H9 (cell line): ENCODE data around the gene DUSP28. TPM values are rescaled to one million over a fixed set of nuclear protein-coding genes. Genes with fewer than 3 reads are reported as not detected.

Experiments
- DNase-seq: peaks from one replicate; pipeline ENCODE4 v3.0.0-alpha.2; 2017
- H2AFZ ChIP-seq: one replicate; pipeline ENCODE4 v1.6.1; 2013; ENCODE audit warnings: mild to moderate bottlenecking, low read length, control low read depth, moderate library complexity
- H2AK5ac ChIP-seq: 2 replicates; pipeline ENCODE4 v1.6.1; 2013; ENCODE audit warnings: low read length, control low read depth, mixed read lengths; ENCODE audit not compliant: insufficient read length
- H2BK120ac ChIP-seq: one replicate; pipeline ENCODE4 v1.6.1; 2013; ENCODE audit warnings: low read depth, mild to moderate bottlenecking, low read length, control low read depth, inconsistent platforms; ENCODE audit not compliant: poor library complexity, severe bottlenecking
- H2BK12ac ChIP-seq: 2 replicates; pipeline ENCODE4 v1.6.1; 2013; ENCODE audit warnings: low read length, control low read depth, mixed read lengths, low read depth; ENCODE audit not compliant: insufficient read length
- H2BK15ac ChIP-seq: 2 replicates; pipeline ENCODE4 v1.6.1; 2013; ENCODE audit warnings: low read depth, low read length, control low read depth
- H2BK20ac ChIP-seq: one replicate; pipeline ENCODE4 v1.6.1; 2013; ENCODE audit warnings: low read depth, mild to moderate bottlenecking, low read length, control low read depth, inconsistent platforms; ENCODE audit not compliant: poor library complexity, severe bottlenecking
- H2BK5ac ChIP-seq: 2 replicates; pipeline ENCODE4 v1.6.1; 2013; ENCODE audit warnings: low read length, control low read depth, mixed read lengths; ENCODE audit not compliant: insufficient read length
- H3K14ac ChIP-seq: 2 replicates; pipeline ENCODE4 v1.6.1; 2013; ENCODE audit warnings: low read length, control low read depth; ENCODE audit not compliant: insufficient read depth
- H3K18ac ChIP-seq: 2 replicates; pipeline ENCODE4 v1.6.1; 2013; ENCODE audit warnings: low read depth, mild to moderate bottlenecking, mixed read lengths, low read length, control low read depth; ENCODE audit not compliant: insufficient read length
- H3K23ac ChIP-seq: 2 replicates; pipeline ENCODE4 v1.6.1; 2013; ENCODE audit warnings: low read length, control low read depth, mixed read lengths, low read depth; ENCODE audit not compliant: insufficient read length
- H3K23me2 ChIP-seq: 2 replicates; pipeline ENCODE4 v1.6.1; 2013; ENCODE audit warnings: low read depth, mild to moderate bottlenecking, mixed read lengths, low read length, control low read depth; ENCODE audit not compliant: insufficient read length, poor library complexity, severe bottlenecking
- H3K27ac ChIP-seq: 2 replicates; pipeline ENCODE4 v1.5.1; 2013; ENCODE audit warnings: low read length, control low read depth, mixed read lengths, low read depth; ENCODE audit not compliant: insufficient read length
- H3K27me3 ChIP-seq: 2 replicates; pipeline ENCODE4 v1.6.1; 2013; ENCODE audit warnings: low read length, control low read depth, inconsistent platforms; ENCODE audit not compliant: insufficient read depth
- H3K4ac ChIP-seq: 2 replicates; pipeline ENCODE4 v1.6.1; 2013; ENCODE audit warnings: low read depth, mild to moderate bottlenecking, control low read depth, inconsistent platforms, low read length, moderate library complexity
- H3K4me1 ChIP-seq: 2 replicates; pipeline ENCODE4 v1.6.1; 2013; ENCODE audit warnings: low read length, control low read depth, inconsistent platforms; ENCODE audit not compliant: insufficient read depth
- H3K4me2 ChIP-seq: 2 replicates; pipeline ENCODE4 v1.6.1; 2013; ENCODE audit warnings: low read length, control low read depth, mixed read lengths; ENCODE audit not compliant: insufficient read length, insufficient read depth
- H3K56ac ChIP-seq: 2 replicates; pipeline ENCODE4 v1.6.1; 2013; ENCODE audit warnings: low read depth, mild to moderate bottlenecking, mixed read lengths, low read length, control low read depth; ENCODE audit not compliant: insufficient read length
- H3K79me1 ChIP-seq: 2 replicates; pipeline ENCODE4 v1.6.1; 2013; ENCODE audit warnings: low read depth, mild to moderate bottlenecking, moderate library complexity, low read length, control low read depth, inconsistent platforms; ENCODE audit not compliant: insufficient read depth, poor library complexity, severe bottlenecking
- H3K79me2 ChIP-seq: 2 replicates; pipeline ENCODE4 v1.6.1; 2013; ENCODE audit warnings: low read length, control low read depth, inconsistent platforms; ENCODE audit not compliant: insufficient read depth
- H3K9ac ChIP-seq: 2 replicates; pipeline ENCODE4 v1.6.1; 2013; ENCODE audit warnings: low read length, control low read depth, mixed read lengths; ENCODE audit not compliant: insufficient read length; ENCODE audit errors: extremely low read depth
- H3K9me3 ChIP-seq: one replicate; pipeline ENCODE4 v1.6.1; 2013; ENCODE audit warnings: low read depth, low read length, inconsistent platforms; ENCODE audit not compliant: control insufficient read depth
- H3T11ph ChIP-seq: one replicate; pipeline ENCODE4 v1.6.1; 2013; ENCODE audit warnings: mild to moderate bottlenecking, low read length, control low read depth, inconsistent platforms
- H4K20me1 ChIP-seq: one replicate; pipeline ENCODE4 v1.6.1; 2013; ENCODE audit not compliant: control insufficient read depth, insufficient read length, insufficient read depth
- H4K5ac ChIP-seq: 2 replicates; pipeline ENCODE4 v1.6.1; 2013; ENCODE audit warnings: low read depth, mild to moderate bottlenecking, mixed read lengths, low read length, control low read depth; ENCODE audit not compliant: insufficient read length
- H4K8ac ChIP-seq: replicated peaks from 2 replicates; pipeline ENCODE4 v1.6.1; 2013; ENCODE audit warnings: low read length, control low read depth, mixed read lengths, low read depth; ENCODE audit not compliant: insufficient read length
- H4K91ac ChIP-seq: 2 replicates; pipeline ENCODE4 v1.6.1; 2013; ENCODE audit warnings: low read depth, mild to moderate bottlenecking, moderate library complexity, mixed read lengths, low read length, control low read depth; ENCODE audit not compliant: insufficient read length
- H3K27ac Mint-ChIP-seq, 3 experiments: 2 replicates in 2 of 3; 3 replicates in 1 of 3; pipeline ENCODE4 v1.8.0; 2020 to 2021; ENCODE audit warnings: mixed read lengths in 3 of 3, mild to moderate bottlenecking in 1 of 3, moderate library complexity in 1 of 3
- H3K27me3 Mint-ChIP-seq: 2 replicates; pipeline ENCODE4 v1.8.0; 2021; ENCODE audit warnings: low read depth, mild to moderate bottlenecking, moderate library complexity, mixed read lengths
- H3K36me3 Mint-ChIP-seq, 3 experiments: 2 replicates in 2 of 3; 3 replicates in 1 of 3; pipeline ENCODE4 v1.8.0; 2020 to 2021; ENCODE audit warnings: low read depth in 3 of 3, mixed read lengths in 3 of 3; ENCODE audit not compliant: insufficient read depth in 1 of 3
- H3K4me1 Mint-ChIP-seq, 2 experiments: 2 replicates each; pipeline ENCODE4 v1.8.0; 2020; ENCODE audit warnings: mixed read lengths in 2 of 2
- H3K4me3 Mint-ChIP-seq, 2 experiments: 2 replicates in 1 of 2; 3 replicates in 1 of 2; pipeline ENCODE4 v1.8.0; 2020 to 2021; ENCODE audit warnings: mild to moderate bottlenecking in 2 of 2, mixed read lengths in 2 of 2, moderate library complexity in 1 of 2
- H3K9me3 Mint-ChIP-seq, 2 experiments: 2 replicates in 1 of 2; 3 replicates in 1 of 2; pipeline ENCODE4 v1.8.0; 2020; ENCODE audit warnings: mild to moderate bottlenecking in 2 of 2, mixed read lengths in 2 of 2, moderate library complexity in 1 of 2
- CTCF ChIP-seq: fragments of 200-600 bp; sonication (generic); conservative IDR thresholded peaks from 3 replicates; pipeline ENCODE4 v1.8.0; 2021; ENCODE audit warnings: antibody characterized with exemption, mild to moderate bottlenecking
- WGBS: extraction: QIAGEN DNeasy Blood & Tissue Kit; methylation state at CpG from one replicate; pipeline ENCODE4 v1.1.7; 2013; ENCODE audit warnings: missing lambda C conversion rate, low lambda C conversion rate, mixed read lengths; ENCODE audit not compliant: insufficient read length; ENCODE audit errors: extremely low coverage; 5-methylcytosine and 5-hydroxymethylcytosine counted together
- total RNA-seq: library from RNA; stranded (reverse); gene quantifications from 2 replicates; pipeline ENCODE4 v1.2.1, GENCODE V29; 2021

Gene DUSP28
- total RNA-seq, 1 experiment from 2014 or later, result 1.6 TPM

GRCh38 chr2:240569998-240570530 is 9.9 kb downstream of the DUSP28 start:
- Histone ChIP-seq H3K4ac (no peak overlapping the region), H3K79me1 (no peaks in the 10 kb centered on the region), H3K79me2 (no peaks in the 10 kb centered on the region; the same call in 1 of the 2 replicates), H3K27me3 (peaks cover 20% of the 10 kb centered on the region), H3K14ac (no peak overlapping the region), H2AK5ac (no peak overlapping the region), H2BK15ac (no peak overlapping the region), H3K18ac (no peak overlapping the region), H3K4me1 (peaks cover 2% of the 10 kb centered on the region; the same call in 1 of the 2 replicates), H3K56ac (no peak overlapping the region), H2BK20ac (no peak overlapping the region), H3K27ac (no peak overlapping the region), H3K4me2 (no peak overlapping the region), H2AFZ (no peak overlapping the region), H2BK5ac (no peak overlapping the region), H3K9me3 (no peaks in the 10 kb centered on the region), H2BK120ac (no peak overlapping the region), H3T11ph (no peak overlapping the region), H3K9ac (no peak overlapping the region), H3K23ac (no peak overlapping the region), H4K20me1 (no peaks in the 10 kb centered on the region), H4K91ac (no peak overlapping the region), H4K8ac (no peak overlapping the region), H4K5ac (no peak overlapping the region), H3K23me2 (peaks cover 11% of the 10 kb centered on the region), H2BK12ac (no peak overlapping the region)
- WGBS, result no CpG with 5 or more reads among the region's 15 CpGs
- no peak for TF ChIP-seq CTCF
- no peak overlapping the region for H3K27ac Mint-ChIP-seq
- no peaks in the 10 kb centered on the region for H3K9me3 Mint-ChIP-seq
- peaks cover 0 to 2% (median 0%) of the 10 kb centered on the region in 3 experiments; a peak in 1 of 7 replicates for H3K36me3 Mint-ChIP-seq
- peaks cover 20% of the 10 kb centered on the region in 2 experiments for H3K4me1 Mint-ChIP-seq
- H3K4me3 Mint-ChIP-seq, result peak overlapping the region in 1 of 2 experiments; percentile 50; a peak in 1 of 5 replicates
- no peak for DNase-seq
- H3K27me3 Mint-ChIP-seq, result peaks cover 26% of the 10 kb centered on the region
